ENCODE data around the gene SPOCK3. TPM values are rescaled to one million over a fixed set of nuclear protein-coding genes. Genes with fewer than 3 reads are reported as not detected.

The SPOCK3 gene
- polyA plus RNA-seq, 1 experiment = not detected

DNA sequence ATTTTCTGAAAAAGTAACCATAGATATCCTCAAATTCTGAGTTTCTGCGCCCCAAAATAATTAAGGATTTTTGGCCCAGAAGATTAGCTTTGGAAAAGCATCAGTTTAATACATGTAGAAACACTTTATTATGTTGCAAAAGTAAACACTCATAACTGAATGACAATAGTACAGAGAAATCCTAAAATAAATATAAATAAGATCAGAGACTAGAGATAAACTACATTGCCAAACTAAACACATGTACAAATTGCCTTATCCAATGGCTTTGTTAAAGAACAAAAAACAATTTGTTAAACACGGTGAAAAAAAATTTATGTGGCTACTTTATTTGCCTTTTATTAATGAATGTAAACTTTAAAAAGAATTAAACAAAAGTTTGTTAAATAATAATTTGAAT lies 17.5 kb downstream of the SPOCK3 start:
- no peak overlapping the region for H3K4me3 ChIP-seq (ENCODE audit: low read depth, low read length)
- no peaks in the 10 kb centered on the region for H3K27me3 ChIP-seq (ENCODE audit: control insufficient read depth, insufficient read depth, low read length)
- DNase-seq (ENCODE audit: low read depth, low spot score) = no peak
- CTCF ChIA-PET = no interaction called here
- TF ChIP-seq, protein P1, sequence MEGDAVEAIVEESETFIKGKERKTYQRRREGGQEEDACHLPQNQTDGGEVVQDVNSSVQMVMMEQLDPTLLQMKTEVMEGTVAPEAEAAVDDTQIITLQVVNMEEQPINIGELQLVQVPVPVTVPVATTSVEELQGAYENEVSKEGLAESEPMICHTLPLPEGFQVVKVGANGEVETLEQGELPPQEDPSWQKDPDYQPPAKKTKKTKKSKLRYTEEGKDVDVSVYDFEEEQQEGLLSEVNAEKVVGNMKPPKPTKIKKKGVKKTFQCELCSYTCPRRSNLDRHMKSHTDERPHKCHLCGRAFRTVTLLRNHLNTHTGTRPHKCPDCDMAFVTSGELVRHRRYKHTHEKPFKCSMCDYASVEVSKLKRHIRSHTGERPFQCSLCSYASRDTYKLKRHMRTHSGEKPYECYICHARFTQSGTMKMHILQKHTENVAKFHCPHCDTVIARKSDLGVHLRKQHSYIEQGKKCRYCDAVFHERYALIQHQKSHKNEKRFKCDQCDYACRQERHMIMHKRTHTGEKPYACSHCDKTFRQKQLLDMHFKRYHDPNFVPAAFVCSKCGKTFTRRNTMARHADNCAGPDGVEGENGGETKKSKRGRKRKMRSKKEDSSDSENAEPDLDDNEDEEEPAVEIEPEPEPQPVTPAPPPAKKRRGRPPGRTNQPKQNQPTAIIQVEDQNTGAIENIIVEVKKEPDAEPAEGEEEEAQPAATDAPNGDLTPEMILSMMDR (IDR thresholded peaks at IDR 0.05; ENCODE audit: low read depth, low read length) = no peak
- POLR2A ChIA-PET = no interaction called here
- 0 out of 2 replicates have a peak, but pooled peaks cover 3% of the 10 kb centered on the region for H3K9me3 ChIP-seq (ENCODE audit: control insufficient read depth, insufficient read depth, low read length)
- no peak overlapping the region for H3K27ac ChIP-seq (ENCODE audit: low read depth, low read length)

DNA sequence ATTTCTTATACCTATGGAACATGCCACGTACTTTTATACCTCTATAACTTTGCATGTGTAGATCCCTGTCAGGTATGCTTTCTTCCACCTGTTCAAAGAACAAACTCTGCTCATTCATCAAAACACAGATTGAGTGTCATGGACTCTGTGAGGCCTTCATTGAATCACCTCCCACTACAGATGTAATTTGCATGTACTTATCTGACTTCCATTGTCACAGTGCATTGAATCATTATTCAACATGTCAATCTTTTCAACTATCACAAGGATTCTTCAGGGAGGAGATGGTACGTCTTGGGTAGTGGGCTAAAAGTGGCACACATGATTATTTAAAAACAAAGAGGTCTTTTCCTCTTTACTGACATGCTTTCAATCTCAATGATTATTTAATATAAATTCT lies 24.1 kb downstream of the SPOCK3 start:
- ChIA-PET CTCF (no interaction called here), POLR2A (no interaction called here)
- TF ChIP-seq, protein P1 (IDR thresholded peaks at IDR 0.05; ENCODE audit: low read depth, low read length) = no peak
- DNase-seq (ENCODE audit: low read depth, low spot score) = no peak
- Histone ChIP-seq H3K27ac (ENCODE audit: low read depth, low read length) (no peak overlapping the region), H3K27me3 (ENCODE audit: control insufficient read depth, insufficient read depth, low read length) (no peaks in the 10 kb centered on the region), H3K4me3 (ENCODE audit: low read depth, low read length) (no peak overlapping the region), H3K9me3 (ENCODE audit: control insufficient read depth, insufficient read depth, low read length) (0 out of 2 replicates have a peak, but pooled peaks cover 3% of the 10 kb centered on the region)

DNA sequence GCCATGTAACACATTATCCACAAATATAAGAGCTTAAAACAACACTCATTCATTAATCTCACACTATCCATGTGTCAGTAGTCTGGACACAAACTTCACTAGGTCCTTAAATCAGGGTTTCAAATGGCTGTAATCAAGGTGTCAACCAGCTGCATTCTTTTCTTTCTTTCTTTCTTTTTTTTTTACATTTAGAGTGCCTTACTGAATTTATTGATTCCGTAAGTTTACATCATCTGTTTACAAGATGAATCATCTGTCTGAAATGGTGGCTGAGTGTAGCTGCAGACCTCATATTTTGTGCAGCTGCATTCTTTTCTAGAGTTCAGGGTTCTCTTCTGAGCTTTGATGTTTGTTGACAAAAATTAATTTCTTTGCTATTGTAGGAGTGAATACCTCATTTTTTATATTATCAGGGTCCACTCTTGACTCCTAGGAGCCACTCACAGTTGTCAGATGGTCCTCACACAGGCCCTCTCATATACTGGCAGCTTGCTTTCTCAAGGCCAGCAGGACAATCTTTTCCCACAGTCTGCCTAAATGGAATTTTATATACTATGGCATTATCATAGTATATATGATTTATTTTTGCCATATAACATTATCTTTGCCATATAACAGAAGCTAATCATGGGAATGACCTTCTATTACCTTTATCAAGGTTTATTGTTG lies 37.8 kb downstream of the SPOCK3 start:
- ChIA-PET POLR2A (no interaction called here), CTCF (interaction anchor here (0.5 kb wide), 1 partner anchor 1302 kb away, joined by 6 read pairs; no protein-coding TSS in a partner anchor)
- no peak for DNase-seq (ENCODE audit: low read depth, low spot score)
- Histone ChIP-seq H3K4me3 (ENCODE audit: low read depth, low read length) (no peak overlapping the region), H3K27ac (ENCODE audit: low read depth, low read length) (no peak overlapping the region), H3K9me3 (ENCODE audit: control insufficient read depth, insufficient read depth, low read length) (peaks cover 5% of the 10 kb centered on the region; the same call in 1 of the 2 replicates), H3K27me3 (ENCODE audit: control insufficient read depth, insufficient read depth, low read length) (no peaks in the 10 kb centered on the region)
- TF ChIP-seq, protein P1 (IDR thresholded peaks at IDR 0.05; ENCODE audit: low read depth, low read length) = no peak

DNA sequence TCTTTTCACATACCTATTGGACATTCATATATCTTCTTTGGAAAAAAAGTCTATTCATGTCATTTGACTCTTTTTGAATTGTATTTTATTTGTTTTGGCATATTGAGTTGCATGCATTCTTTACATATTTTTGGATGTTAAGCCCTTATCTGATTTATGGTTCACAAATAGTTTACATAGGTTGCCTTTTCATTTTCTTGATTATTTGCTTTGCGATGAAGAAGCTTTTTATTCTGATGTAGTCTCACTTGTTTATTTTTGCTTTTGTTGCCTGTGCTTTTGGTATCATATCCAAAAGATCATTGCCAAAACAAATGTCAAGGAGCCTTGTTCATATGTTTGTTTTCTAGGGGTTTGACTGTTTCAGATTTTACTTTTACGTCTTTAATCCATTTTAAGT lies 43.9 kb downstream of the SPOCK3 start:
- no peak for DNase-seq (ENCODE audit: low read depth, low spot score)
- no peaks in the 10 kb centered on the region for H3K27me3 ChIP-seq (ENCODE audit: control insufficient read depth, insufficient read depth, low read length)
- TF ChIP-seq, protein P1 (IDR thresholded peaks at IDR 0.05; ENCODE audit: low read depth, low read length) = no peak
- H3K9me3 ChIP-seq (ENCODE audit: control insufficient read depth, insufficient read depth, low read length) = peaks cover 5% of the 10 kb centered on the region; the same call in 1 of the 2 replicates
- ChIA-PET POLR2A (no interaction called here), CTCF (no interaction called here)
- H3K27ac ChIP-seq (ENCODE audit: low read depth, low read length) = no peak overlapping the region
- H3K4me3 ChIP-seq (ENCODE audit: low read depth, low read length) = no peak overlapping the region

- H3K4me3 ChIP-seq (ENCODE audit: low read depth, low read length) = no peak overlapping the region
- peaks cover 3% of the 10 kb centered on the region; the same call in 1 of the 2 replicates for H3K9me3 ChIP-seq (ENCODE audit: control insufficient read depth, insufficient read depth, low read length)
- POLR2A ChIA-PET = no interaction called here
- H3K27me3 ChIP-seq (ENCODE audit: control insufficient read depth, insufficient read depth, low read length) = no peaks in the 10 kb centered on the region
- TF ChIP-seq, protein P1 (IDR thresholded peaks at IDR 0.05; ENCODE audit: low read depth, low read length) = no peak
- no peak for DNase-seq (ENCODE audit: low read depth, low spot score)
- CTCF ChIA-PET = no interaction called here
- no peak overlapping the region for H3K27ac ChIP-seq (ENCODE audit: low read depth, low read length)
These were observed 48.8 kb downstream of the SPOCK3 start for GRCh38 chr4:167185465-167185864.

Measured in AG04450 (cell line).